Measurements from ENCODE around the gene SLC4A3. TPM values are rescaled to one million over a fixed set of nuclear protein-coding genes. Genes with fewer than 3 reads are reported as not detected.
A peak's percentile ranks its signal among the peaks of the same experiment; 100 is the strongest.

SLC4A3 gene
- total RNA-seq, 1 experiment from 2014 or later, result 11.6 TPM

GRCh38 chr2:219642069-219642454 is 14.6 kb downstream of the SLC4A3 start:
- Histone ChIP-seq H3K27ac (ENCODE audit: low read length) (no peak overlapping the region), H3K27me3 (ENCODE audit: low read length) (no peaks in the 10 kb centered on the region), H3K4me3 (ENCODE audit: low read length) (no peak overlapping the region), H3K79me2 (ENCODE audit: low read length) (no peaks in the 10 kb centered on the region), H3K9ac (ENCODE audit: low read length) (no peak overlapping the region), H3K9me2 (replicated peaks; ENCODE audit: low read length) (no peaks in the 10 kb centered on the region), H3K9me3 (ENCODE audit: low read length) (no peaks in the 10 kb centered on the region), H4K20me1 (ENCODE audit: low read length) (no peaks in the 10 kb centered on the region), H3F3A (ENCODE audit: low read length, unreplicated experiment) (no peaks in the 10 kb centered on the region), H2AFZ (ENCODE audit: low read length) (no peak overlapping the region), H3K4me1 (ENCODE audit: insufficient read depth, low read length) (peaks cover 27% of the 10 kb centered on the region), H3K4me2 (ENCODE audit: low read length) (no peak overlapping the region), H3K36me3 (ENCODE audit: low read depth, low read length) (no peaks in the 10 kb centered on the region)
- no TSS peak for BruUV-seq (replicated peaks)
- DNase-seq, result no peak
- intact Hi-C loops (cut with micrococcal nuclease), result loop anchor here (1.0 to 2.0 kb wide), 3 partner anchors 47 to 99 kb away; partner anchors contain the start of genes CHPF and OBSL1
- ChIA-PET CTCF (interaction anchor here (1.3 kb wide), 1 partner anchor 47 kb away, joined by 11 read pairs; no protein-coding TSS in a partner anchor), POLR2A (ENCODE audit: unreplicated experiment) (no interaction called here)
- no peak for ATAC-seq
- TF ChIP-seq EZH2 (IDR thresholded peaks at IDR 0.05; ENCODE audit: low read length, unreplicated experiment), result no peak
- no peak for TF ChIP-seq EZH2phosphoT487 (IDR thresholded peaks at IDR 0.05; ENCODE audit: borderline replicate concordance, low read length)
- TF ChIP-seq CTCF (conservative IDR thresholded peaks at IDR 0.05; ENCODE audit: low read depth, low read length), result no peak

- no peaks in the 10 kb centered on the region for H3K36me3 ChIP-seq (ENCODE audit: low read depth, low read length)
- ATAC-seq (peak; percentile 75), DNase-seq (peak; percentile 97)
- no peak overlapping the region for H3K4me3 ChIP-seq (ENCODE audit: low read length)
- H3K27ac ChIP-seq (ENCODE audit: low read length), result no peak overlapping the region
- H3K27me3 ChIP-seq (ENCODE audit: low read length), result no peaks in the 10 kb centered on the region
- no TSS peak for BruUV-seq (replicated peaks)
- TF ChIP-seq EZH2 (IDR thresholded peaks at IDR 0.05; ENCODE audit: low read length, unreplicated experiment) (no peak), CTCF (conservative IDR thresholded peaks at IDR 0.05; ENCODE audit: low read depth, low read length) (peak; percentile 97)
- no peak overlapping the region for H3K9ac ChIP-seq (ENCODE audit: low read length)
- no peaks in the 10 kb centered on the region for H3K79me2 ChIP-seq (ENCODE audit: low read length)
- no peaks in the 10 kb centered on the region for H4K20me1 ChIP-seq (ENCODE audit: low read length)
- H3K9me3 ChIP-seq (ENCODE audit: low read length), result no peaks in the 10 kb centered on the region
- peak overlapping the region; percentile 62 for H3K4me2 ChIP-seq (ENCODE audit: low read length)
- no peaks in the 10 kb centered on the region for H3K9me2 ChIP-seq (replicated peaks; ENCODE audit: low read length)
- H2AFZ ChIP-seq (ENCODE audit: low read length), result peak overlapping the region; percentile 61
- CTCF ChIA-PET, result interaction anchor here (0.6 to 1.3 kb wide), 3 partner anchors 23 to 47 kb away, joined by 3 to 11 read pairs (median 5); no protein-coding TSS in a partner anchor
- intact Hi-C loops (cut with micrococcal nuclease), result loop anchor here (1.0 to 2.0 kb wide), 3 partner anchors 47 to 99 kb away; partner anchors contain the start of genes CHPF and OBSL1
- H3K4me1 ChIP-seq (ENCODE audit: insufficient read depth, low read length), result peaks cover 27% of the 10 kb centered on the region
- H3F3A ChIP-seq (ENCODE audit: low read length, unreplicated experiment), result no peaks in the 10 kb centered on the region
- POLR2A ChIA-PET (ENCODE audit: unreplicated experiment), result no interaction called here
These were observed 15.1 kb downstream of the SLC4A3 start for GRCh38 chr2:219642465-219643083.

- Histone ChIP-seq H3K4me3 (ENCODE audit: low read length) (no peak overlapping the region), H3K4me2 (ENCODE audit: low read length) (no peak overlapping the region), H3F3A (ENCODE audit: low read length, unreplicated experiment) (no peaks in the 10 kb centered on the region), H3K27ac (ENCODE audit: low read length) (no peak overlapping the region), H3K9me3 (ENCODE audit: low read length) (no peaks in the 10 kb centered on the region), H3K9ac (ENCODE audit: low read length) (no peak overlapping the region), H3K79me2 (ENCODE audit: low read length) (no peaks in the 10 kb centered on the region), H4K20me1 (ENCODE audit: low read length) (no peaks in the 10 kb centered on the region), H3K4me1 (ENCODE audit: insufficient read depth, low read length) (peaks cover 27% of the 10 kb centered on the region), H3K36me3 (ENCODE audit: low read depth, low read length) (no peaks in the 10 kb centered on the region), H3K27me3 (ENCODE audit: low read length) (no peaks in the 10 kb centered on the region), H2AFZ (ENCODE audit: low read length) (peak overlapping the region; percentile 61; the same call in 1 of the 2 replicates), H3K9me2 (replicated peaks; ENCODE audit: low read length) (no peaks in the 10 kb centered on the region)
- DNase-seq, result no peak
- TF ChIP-seq EZH2 (IDR thresholded peaks at IDR 0.05; ENCODE audit: low read length, unreplicated experiment), result no peak
- no peak for TF ChIP-seq EZH2phosphoT487 (IDR thresholded peaks at IDR 0.05; ENCODE audit: borderline replicate concordance, low read length)
- no peak for TF ChIP-seq CTCF (conservative IDR thresholded peaks at IDR 0.05; ENCODE audit: low read depth, low read length)
- ATAC-seq, result no peak
- ChIA-PET CTCF (interaction anchor here (0.6 to 1.3 kb wide), 3 partner anchors 22 to 46 kb away, joined by 3 to 11 read pairs (median 5); no protein-coding TSS in a partner anchor), POLR2A (ENCODE audit: unreplicated experiment) (no interaction called here)
- BruUV-seq (replicated peaks), result no TSS peak
- intact Hi-C loops (cut with micrococcal nuclease), result loop anchor here (2.0 kb wide), 1 partner anchor 72 kb away; the partner anchor contains the start of gene OBSL1
These were observed 15.6 kb downstream of the SLC4A3 start for GRCh38 chr2:219643084-219643473.
